ENCODE data around the gene NT5E. TPM values are rescaled to one million over a fixed set of nuclear protein-coding genes. Genes with fewer than 3 reads are reported as not detected.
"Not testable (repeated sequence)": the region's sequence is repeated elsewhere in the genome, so short reads cannot be mapped to it uniquely, and the experiment has no call there.

Gene NT5E
- total RNA-seq, 1 donor from 2014 or later: 38.2 TPM

GRCh38 chr6:85496856-85497255 is 47.0 kb downstream of the NT5E start:
- DNase-seq (ENCODE audit: low spot score, unreplicated experiment): no peak
- Mint-ChIP-seq H3K27me3 (no peaks in the 10 kb centered on the region), H3K4me1 (ENCODE audit: low read depth) (no peaks in the 10 kb centered on the region), H3K27ac (no peak overlapping the region), H3K36me3 (ENCODE audit: insufficient read depth) (peaks cover 26% of the 10 kb centered on the region), H3K9me3 (ENCODE audit: low read depth) (peaks cover 17% of the 10 kb centered on the region), H3K4me3 (ENCODE audit: low read depth) (no peak overlapping the region)
- TF ChIP-seq CTCF (IDR thresholded peaks at IDR 0.05; ENCODE audit: unreplicated experiment): no peak

DNA sequence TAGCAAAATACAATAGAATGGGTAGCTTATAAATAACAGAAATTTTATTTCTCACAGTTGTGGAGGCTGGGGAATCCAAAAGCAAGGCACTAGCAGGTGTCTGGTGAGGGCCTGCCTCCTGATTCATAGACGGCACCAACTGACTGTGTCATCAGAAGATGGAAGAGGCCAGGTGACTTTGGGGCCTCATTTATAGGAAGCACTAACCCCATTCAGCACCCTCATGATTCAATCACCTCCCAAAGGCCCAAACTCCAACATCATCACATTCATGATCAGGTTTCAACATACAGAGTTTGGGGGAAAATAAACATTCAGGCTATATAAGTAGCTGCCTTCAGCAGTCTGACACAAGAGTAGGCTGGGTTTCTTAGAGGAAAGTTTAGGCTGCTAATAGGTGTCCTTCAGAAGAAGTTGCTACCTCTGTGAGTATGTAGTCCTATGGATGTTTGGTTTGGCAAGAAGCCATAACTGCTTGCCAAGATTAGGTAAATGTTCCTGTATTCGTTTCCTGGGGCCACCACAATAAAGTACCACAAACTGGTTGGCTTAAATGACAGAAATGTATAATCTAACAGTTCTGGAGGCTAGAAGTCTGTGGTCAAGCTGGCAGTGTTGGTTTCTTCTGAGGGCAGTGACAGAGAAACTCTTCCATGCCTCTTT is 48.8 kb downstream of the NT5E start:
- Mint-ChIP-seq H3K27ac (no peak overlapping the region), H3K27me3 (no peaks in the 10 kb centered on the region), H3K9me3 (ENCODE audit: low read depth) (peaks cover 17% of the 10 kb centered on the region), H3K36me3 (ENCODE audit: insufficient read depth) (peaks cover 22% of the 10 kb centered on the region), H3K4me1 (ENCODE audit: low read depth) (no peaks in the 10 kb centered on the region), H3K4me3 (ENCODE audit: low read depth) (no peak overlapping the region)
- DNase-seq (ENCODE audit: low spot score, unreplicated experiment): no peak
- TF ChIP-seq CTCF (IDR thresholded peaks at IDR 0.05; ENCODE audit: unreplicated experiment): no peak

DNA sequence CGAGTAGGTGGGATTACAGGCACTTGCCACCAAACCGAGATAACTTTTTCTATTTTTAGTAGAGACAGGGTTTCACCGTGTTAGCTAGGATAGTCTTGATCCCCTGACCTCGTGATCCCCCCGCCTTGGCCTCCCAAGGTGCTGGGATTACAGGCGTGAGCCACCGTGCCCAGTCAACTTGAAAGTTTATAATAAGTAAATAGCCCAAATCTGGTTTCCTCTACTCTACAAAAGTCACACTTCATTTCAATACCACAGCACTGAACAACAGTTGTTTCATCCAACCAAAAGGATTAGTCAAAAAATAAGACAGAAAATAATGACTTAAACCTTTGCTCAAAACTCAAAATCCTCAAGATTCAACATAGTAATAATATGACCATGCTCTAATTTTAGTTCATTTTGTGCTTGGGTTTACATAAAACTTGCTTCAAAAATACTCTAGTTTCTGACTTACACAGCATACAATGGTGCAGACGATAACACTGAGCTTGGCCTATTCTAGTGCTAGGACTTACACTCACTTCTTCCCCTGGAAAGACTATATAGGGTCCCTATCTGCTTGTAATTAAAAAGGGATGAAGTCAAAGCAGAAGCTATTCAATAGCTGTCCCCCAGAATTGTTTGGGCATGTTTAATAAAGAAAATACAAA is 56.7 kb downstream of the NT5E start:
- no peak overlapping the region for H3K27ac Mint-ChIP-seq
- no peak overlapping the region for H3K4me3 Mint-ChIP-seq (ENCODE audit: low read depth)
- peaks cover 22% of the 10 kb centered on the region for H3K36me3 Mint-ChIP-seq (ENCODE audit: insufficient read depth)
- H3K4me1 Mint-ChIP-seq (ENCODE audit: low read depth): no peaks in the 10 kb centered on the region
- TF ChIP-seq CTCF (IDR thresholded peaks at IDR 0.05; ENCODE audit: unreplicated experiment): no peak
- no peaks in the 10 kb centered on the region for H3K27me3 Mint-ChIP-seq
- H3K9me3 Mint-ChIP-seq (ENCODE audit: low read depth): no peaks in the 10 kb centered on the region
- DNase-seq (ENCODE audit: low spot score, unreplicated experiment): no peak

DNA sequence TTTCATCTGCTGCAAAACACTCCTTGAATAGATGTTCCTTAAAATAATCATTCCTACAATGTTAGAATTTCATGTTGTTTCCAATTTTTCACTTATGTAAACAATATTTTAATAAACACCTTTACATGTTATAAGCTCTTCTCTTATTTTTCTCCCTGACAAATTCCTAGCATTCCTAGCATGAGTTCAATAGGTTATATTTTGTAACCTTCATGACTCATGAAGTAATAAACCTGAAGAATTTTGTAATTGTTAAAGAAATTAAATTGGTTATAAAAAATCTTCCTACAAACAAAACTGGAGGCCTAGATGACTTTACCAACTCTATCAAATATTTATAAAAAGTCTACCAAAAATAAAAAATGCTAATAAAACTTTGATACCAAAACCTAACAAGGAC is 66.3 kb downstream of the NT5E start:
- H3K4me1 Mint-ChIP-seq (ENCODE audit: low read depth): no peaks in the 10 kb centered on the region
- peaks cover 21% of the 10 kb centered on the region for H3K36me3 Mint-ChIP-seq (ENCODE audit: insufficient read depth)
- no peak for DNase-seq (ENCODE audit: low spot score, unreplicated experiment)
- no peak overlapping the region for H3K27ac Mint-ChIP-seq
- no peaks in the 10 kb centered on the region for H3K27me3 Mint-ChIP-seq
- no peak for TF ChIP-seq CTCF (IDR thresholded peaks at IDR 0.05; ENCODE audit: unreplicated experiment)
- H3K4me3 Mint-ChIP-seq (ENCODE audit: low read depth): no peak overlapping the region
- no peaks in the 10 kb centered on the region for H3K9me3 Mint-ChIP-seq (ENCODE audit: low read depth)

DNA sequence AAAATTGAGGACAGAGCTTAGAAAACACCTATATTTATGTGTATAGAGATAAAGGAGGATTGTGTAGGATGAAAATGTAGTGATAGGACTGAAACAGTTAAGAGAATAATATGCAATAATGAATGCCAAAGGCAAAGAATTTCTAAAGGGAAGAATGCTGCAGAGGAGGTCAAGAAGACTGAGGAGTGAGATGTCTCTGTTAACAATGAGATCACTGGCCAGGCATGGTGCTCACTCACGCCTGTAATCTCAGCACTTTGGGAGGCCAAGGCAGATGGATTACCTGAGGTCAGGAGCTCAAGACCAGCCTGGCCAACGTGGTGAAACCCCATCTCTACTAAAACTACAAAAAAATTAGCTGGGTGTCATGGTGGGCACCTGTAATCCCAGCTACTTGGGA is 74.4 kb downstream of the NT5E start:
- peaks cover 31% of the 10 kb centered on the region for H3K36me3 Mint-ChIP-seq (ENCODE audit: insufficient read depth)
- H3K4me1 Mint-ChIP-seq (ENCODE audit: low read depth); H3K27ac Mint-ChIP-seq; DNase-seq (ENCODE audit: low spot score, unreplicated experiment); H3K4me3 Mint-ChIP-seq (ENCODE audit: low read depth); H3K9me3 Mint-ChIP-seq (ENCODE audit: low read depth); H3K27me3 Mint-ChIP-seq: not testable (repeated sequence)

DNA sequence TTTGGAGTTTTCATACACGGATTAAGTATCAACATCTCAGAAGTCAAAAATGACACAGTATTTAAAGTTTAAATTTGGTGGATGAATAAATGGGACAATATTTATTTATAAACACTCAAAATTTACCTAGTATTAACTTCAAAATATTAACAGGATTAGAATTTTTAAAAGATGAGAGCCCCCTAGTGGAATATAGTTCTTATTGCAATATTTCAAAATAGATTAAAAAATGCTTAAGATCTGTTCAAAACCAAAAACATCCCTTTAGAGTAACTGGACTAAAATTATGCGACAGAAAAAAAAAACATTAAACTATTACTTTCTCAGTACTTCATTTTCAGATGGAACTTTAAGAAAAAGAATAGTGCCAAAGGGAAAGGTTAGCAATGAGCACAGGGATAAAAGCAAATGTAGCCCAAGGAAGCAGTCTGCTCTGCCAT is 87.2 kb downstream of the NT5E start:
- peaks cover 8% of the 10 kb centered on the region for H3K36me3 Mint-ChIP-seq (ENCODE audit: insufficient read depth)
- H3K9me3 Mint-ChIP-seq (ENCODE audit: low read depth): no peaks in the 10 kb centered on the region
- H3K27me3 Mint-ChIP-seq: no peaks in the 10 kb centered on the region
- TF ChIP-seq CTCF (IDR thresholded peaks at IDR 0.05; ENCODE audit: unreplicated experiment): peak; percentile 79
- DNase-seq (ENCODE audit: low spot score, unreplicated experiment): no peak
- no peak overlapping the region for H3K4me3 Mint-ChIP-seq (ENCODE audit: low read depth)
- H3K27ac Mint-ChIP-seq: no peak overlapping the region
- no peaks in the 10 kb centered on the region for H3K4me1 Mint-ChIP-seq (ENCODE audit: low read depth)
